HEK293 (cell line): Measurements from ENCODE around the gene CARD14.

Experiments used
- CTCF ChIA-PET: fragments of 350-600 bp; formaldehyde crosslinking; extraction: SDS; loops from one replicate; lab custom pipeline; 2021; ENCODE audit warnings: antibody characterized with exemption; lab: Yijun Ruan, JAX
- POLR2A ChIA-PET: fragments of 300-600 bp; formaldehyde crosslinking; extraction: SDS; loops from one replicate; lab custom pipeline; 2020; ENCODE audit warnings: antibody characterized with exemption, inconsistent platforms; lab: Yijun Ruan, JAX
- H3K27ac ChIP-seq: fragments of 200-500 bp; sonication (Bioruptor generic); 2 replicates; pipeline ENCODE4 v1.5.1; 2014; ENCODE audit warnings: low read depth, low read length, control low read depth, inconsistent platforms; ENCODE audit errors: extremely low read depth
- H3K36me3 ChIP-seq, 2 experiments: fragments of 200-500 bp in 1 of 2; sonication (Bioruptor generic) in 1 of 2; 1 replicate in 1 of 2; 2 replicates in 1 of 2; pipeline ENCODE4 v1.5.1; 2014 to 2017; ENCODE audit warnings: inconsistent platforms in 2 of 2, low read length in 2 of 2; ENCODE audit not compliant: control insufficient read depth in 2 of 2, insufficient read depth in 1 of 2
- H3K4me1 ChIP-seq: fragments of 200-500 bp; sonication (Bioruptor generic); 2 replicates; pipeline ENCODE4 v1.5.1; 2014; ENCODE audit warnings: mild to moderate bottlenecking, low read length, inconsistent platforms; ENCODE audit not compliant: control insufficient read depth, insufficient read depth
- H3K4me3 ChIP-seq: 2 replicates; pipeline ENCODE4 v1.5.1; 2011; ENCODE audit warnings: low read depth, mild to moderate bottlenecking, control low read depth, low read length, moderate library complexity
- H3K9me3 ChIP-seq: fragments of 200-500 bp; sonication (Bioruptor generic); 2 replicates; pipeline ENCODE4 v1.5.1; 2014; ENCODE audit warnings: low read depth, low read length, inconsistent platforms; ENCODE audit not compliant: control insufficient read depth, insufficient read depth
- BCL11A ChIP-seq: fragments of 450-650 bp; formaldehyde crosslinking; IDR thresholded peaks from 2 replicates; pipeline ENCODE4 v1.5.1; 2016; ENCODE audit warnings: low read depth, missing biosample characterization, missing genetic modification characterization
- KLF10 ChIP-seq: fragments of 450-650 bp; IDR thresholded peaks from 2 replicates; pipeline ENCODE4 v1.5.1; 2018; ENCODE audit warnings: missing biosample characterization, mild to moderate bottlenecking, missing genetic modification characterization
- SP3 ChIP-seq: fragments of 450-650 bp; formaldehyde crosslinking; IDR thresholded peaks from 2 replicates; pipeline ENCODE4 v1.5.1; 2016; ENCODE audit warnings: missing biosample characterization, missing genetic modification characterization
- TRIM28 ChIP-seq: IDR thresholded peaks from 2 replicates; pipeline ENCODE4 v1.6.1; 2011; ENCODE audit warnings: low read length, control low read depth, borderline replicate concordance
- ZBTB1 ChIP-seq: fragments of 450-650 bp; formaldehyde crosslinking; IDR thresholded peaks from 2 replicates; pipeline ENCODE4 v1.5.1; 2016; ENCODE audit warnings: missing biosample characterization, missing genetic modification characterization
- ZBTB48 ChIP-seq: fragments of 450-650 bp; formaldehyde crosslinking; IDR thresholded peaks from 2 replicates; pipeline ENCODE4 v1.5.1; 2016; ENCODE audit warnings: missing biosample characterization, missing genetic modification characterization
- ZBTB6 ChIP-seq: fragments of 450-650 bp; formaldehyde crosslinking; IDR thresholded peaks from 2 replicates; pipeline ENCODE4 v1.5.1; 2017; ENCODE audit warnings: missing biosample characterization, missing genetic modification characterization
- ZNF132 ChIP-seq: fragments of 450-650 bp; formaldehyde crosslinking; IDR thresholded peaks from 2 replicates; pipeline ENCODE4 v1.5.1; 2017; ENCODE audit warnings: missing biosample characterization, missing genetic modification characterization, borderline replicate concordance
- ZNF148 ChIP-seq: fragments of 450-650 bp; formaldehyde crosslinking; IDR thresholded peaks from 2 replicates; pipeline ENCODE4 v1.5.0; 2017; ENCODE audit warnings: missing biosample characterization, missing genetic modification characterization, borderline replicate concordance
- ZNF202 ChIP-seq: fragments of 450-650 bp; formaldehyde crosslinking; IDR thresholded peaks from 2 replicates; pipeline ENCODE4 v1.5.1; 2016; ENCODE audit warnings: missing biosample characterization, missing genetic modification characterization, borderline replicate concordance
- ZNF341 ChIP-seq: fragments of 450-650 bp; formaldehyde crosslinking; IDR thresholded peaks from 2 replicates; pipeline ENCODE4; 2016; ENCODE audit warnings: low read depth, missing biosample characterization, missing genetic modification characterization
- ZNF350 ChIP-seq: fragments of 450-650 bp; formaldehyde crosslinking; IDR thresholded peaks from 2 replicates; pipeline ENCODE4 v1.5.0; 2017; ENCODE audit warnings: missing biosample characterization, mild to moderate bottlenecking, missing genetic modification characterization
- ZNF354C ChIP-seq: fragments of 450-650 bp; formaldehyde crosslinking; IDR thresholded peaks from 2 replicates; pipeline ENCODE4 v1.5.1; 2016; ENCODE audit warnings: missing biosample characterization, missing genetic modification characterization, low read depth, borderline replicate concordance
- ZNF37A ChIP-seq: fragments of 450-650 bp; IDR thresholded peaks from 2 replicates; pipeline ENCODE4 v1.5.1; 2018; ENCODE audit warnings: missing biosample characterization, missing genetic modification characterization
- ZNF555 ChIP-seq: fragments of 450-650 bp; formaldehyde crosslinking; conservative IDR thresholded peaks from 2 replicates; pipeline ENCODE4 v1.5.1; 2017; ENCODE audit warnings: missing biosample characterization, mild to moderate bottlenecking, missing genetic modification characterization, inconsistent platforms
- ZNF600 ChIP-seq: fragments of 450-650 bp; formaldehyde crosslinking; IDR thresholded peaks from 2 replicates; pipeline ENCODE4 v1.5.1; 2016; ENCODE audit warnings: missing biosample characterization, missing genetic modification characterization
- ZNF747 ChIP-seq: fragments of 450-650 bp; formaldehyde crosslinking; IDR thresholded peaks from 2 replicates; pipeline ENCODE4 v1.5.1; 2016; ENCODE audit warnings: missing biosample characterization, missing genetic modification characterization

Gene CARD14

GRCh38 chr17:80214878-80215210 is 45.0 kb downstream of the CARD14 start:
- H3K36me3 ChIP-seq = peaks cover 14 to 87% of the 10 kb centered on the region in 2 experiments
- ChIA-PET POLR2A (no interaction called here), CTCF (interaction anchor here (0.5 kb wide), 1 partner anchor 11 kb away, joined by 3 read pairs; no protein-coding TSS in a partner anchor)
- H3K27ac ChIP-seq = no peak overlapping the region
- H3K4me1 ChIP-seq = peaks cover 4% of the 10 kb centered on the region; the same call in 1 of the 2 replicates
- H3K4me3 ChIP-seq = no peak overlapping the region
- TF ChIP-seq ZNF37A = no peak
- TF ChIP-seq ZNF555 (tag by site-specific recombination) = no peak
- TF ChIP-seq BCL11A = no peak
- no peak for TF ChIP-seq ZNF341 (tag by site-specific recombination)
- no peak for TF ChIP-seq ZBTB1
- no peak for TF ChIP-seq ZNF747 (tag by site-specific recombination)
- TF ChIP-seq ZBTB48 (tag by site-specific recombination) = no peak
- TF ChIP-seq ZNF354C = no peak
- TF ChIP-seq ZNF132 (tag by site-specific recombination) = no peak
- TF ChIP-seq ZBTB6 (tag by site-specific recombination) = no peak
- no peak for TF ChIP-seq TRIM28
- TF ChIP-seq SP3 (tag by site-specific recombination) = no peak
- no peak for TF ChIP-seq ZNF148 (tag by site-specific recombination)
- TF ChIP-seq KLF10 (tag by site-specific recombination) = no peak
- no peak for TF ChIP-seq ZNF350 (tag by site-specific recombination)
- H3K9me3 ChIP-seq = no peaks in the 10 kb centered on the region

GRCh38 chr17:80216473-80217456 is 46.9 kb downstream of the CARD14 start:
- TF ChIP-seq ZNF202 (tag by site-specific recombination) (no peak), ZNF600 (peak; percentile 35; the same call in 1 of the 2 replicates)
- ChIA-PET POLR2A (no interaction called here), CTCF (interaction anchor here (1.2 kb wide), 1 partner anchor 67 kb away, joined by 3 read pairs; no protein-coding TSS in a partner anchor)
- Histone ChIP-seq H3K36me3 (peaks cover 14 to 68% of the 10 kb centered on the region in 2 experiments), H3K4me1 (peaks cover 8% of the 10 kb centered on the region; the same call in 1 of the 2 replicates), H3K4me3 (no peak overlapping the region), H3K9me3 (no peaks in the 10 kb centered on the region), H3K27ac (no peak overlapping the region)
